GM12872 (cell line): ENCODE data around the gene TMEM150B.

Source experiments
- TF ChIP-seq, protein P1 (sequence below): IDR thresholded peaks from 3 replicates; pipeline ENCODE4 v1.5.1; 2011; ENCODE audit warnings: low read depth, mild to moderate bottlenecking, low read length, moderate library complexity; ENCODE audit not compliant: insufficient read depth

The TMEM150B gene

DNA sequence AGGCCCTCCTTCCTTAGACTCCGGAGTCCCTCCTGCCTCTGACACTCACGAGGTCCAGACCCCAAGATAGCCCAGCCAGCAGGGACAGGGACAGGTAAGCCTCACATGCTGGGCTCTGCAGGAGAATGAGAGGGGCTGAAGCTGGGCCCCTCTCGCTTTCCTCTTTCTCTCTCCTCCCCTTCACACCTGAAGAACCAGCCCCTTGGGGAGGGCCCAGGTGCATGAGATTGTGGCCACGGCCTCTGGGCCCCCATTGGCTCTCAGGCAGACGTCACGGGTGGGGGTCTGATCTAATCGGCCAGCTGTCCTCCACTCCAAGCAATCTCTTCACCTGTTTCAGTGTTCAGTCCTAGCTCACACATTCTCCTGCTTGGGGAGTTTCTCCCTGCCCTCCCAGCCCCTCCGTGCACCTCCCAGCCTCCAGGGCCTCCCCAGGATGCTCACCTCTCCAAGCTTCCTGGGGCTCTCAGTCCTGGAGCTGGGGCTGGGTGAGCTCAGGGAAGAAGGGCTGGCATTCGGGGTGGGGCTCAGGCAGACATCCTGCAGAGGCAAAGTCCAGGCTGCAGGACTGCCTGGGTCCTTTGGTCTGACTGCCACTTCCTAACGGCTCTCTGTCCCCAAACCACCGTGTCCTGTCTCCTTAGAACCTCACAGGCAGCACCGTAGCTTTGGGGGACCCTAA, 2.8 kb downstream of the TMEM150B start:
- TF ChIP-seq, protein P1, sequence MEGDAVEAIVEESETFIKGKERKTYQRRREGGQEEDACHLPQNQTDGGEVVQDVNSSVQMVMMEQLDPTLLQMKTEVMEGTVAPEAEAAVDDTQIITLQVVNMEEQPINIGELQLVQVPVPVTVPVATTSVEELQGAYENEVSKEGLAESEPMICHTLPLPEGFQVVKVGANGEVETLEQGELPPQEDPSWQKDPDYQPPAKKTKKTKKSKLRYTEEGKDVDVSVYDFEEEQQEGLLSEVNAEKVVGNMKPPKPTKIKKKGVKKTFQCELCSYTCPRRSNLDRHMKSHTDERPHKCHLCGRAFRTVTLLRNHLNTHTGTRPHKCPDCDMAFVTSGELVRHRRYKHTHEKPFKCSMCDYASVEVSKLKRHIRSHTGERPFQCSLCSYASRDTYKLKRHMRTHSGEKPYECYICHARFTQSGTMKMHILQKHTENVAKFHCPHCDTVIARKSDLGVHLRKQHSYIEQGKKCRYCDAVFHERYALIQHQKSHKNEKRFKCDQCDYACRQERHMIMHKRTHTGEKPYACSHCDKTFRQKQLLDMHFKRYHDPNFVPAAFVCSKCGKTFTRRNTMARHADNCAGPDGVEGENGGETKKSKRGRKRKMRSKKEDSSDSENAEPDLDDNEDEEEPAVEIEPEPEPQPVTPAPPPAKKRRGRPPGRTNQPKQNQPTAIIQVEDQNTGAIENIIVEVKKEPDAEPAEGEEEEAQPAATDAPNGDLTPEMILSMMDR, result no peak

DNA sequence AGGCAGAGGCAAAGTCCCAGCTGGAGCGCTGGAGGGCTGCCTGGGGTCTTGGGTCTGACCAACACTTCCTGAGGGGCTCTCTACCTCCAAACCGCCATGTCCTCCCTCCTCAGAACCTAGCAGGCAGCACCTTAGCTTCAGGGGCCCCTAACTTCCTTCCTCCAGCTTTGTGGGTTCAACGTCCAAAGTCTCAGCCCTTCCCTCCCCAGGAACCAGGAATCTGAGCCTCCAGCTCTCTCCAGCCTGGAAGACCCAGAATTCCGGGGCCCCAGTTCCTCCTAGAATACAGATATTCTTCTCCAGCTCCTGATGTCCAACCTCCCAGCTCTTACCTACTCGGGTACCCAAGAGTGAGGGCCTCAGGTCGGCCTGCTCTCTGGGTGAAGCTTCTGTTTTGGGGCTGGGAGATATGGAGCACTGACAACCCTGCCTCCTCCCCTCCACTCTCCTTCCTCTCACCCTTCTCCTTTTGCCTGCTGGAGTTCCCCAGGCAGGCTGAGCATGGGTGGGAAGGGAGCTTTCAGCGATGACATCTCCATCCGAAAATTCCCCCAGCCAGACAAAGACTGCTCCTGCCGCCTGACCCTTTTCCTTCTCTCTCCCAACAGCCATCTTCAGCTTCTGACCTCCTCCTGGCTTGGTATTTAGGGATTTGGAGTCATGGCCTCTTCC, 3.5 kb downstream of the TMEM150B start:
- TF ChIP-seq, protein P1, result no peak

DNA sequence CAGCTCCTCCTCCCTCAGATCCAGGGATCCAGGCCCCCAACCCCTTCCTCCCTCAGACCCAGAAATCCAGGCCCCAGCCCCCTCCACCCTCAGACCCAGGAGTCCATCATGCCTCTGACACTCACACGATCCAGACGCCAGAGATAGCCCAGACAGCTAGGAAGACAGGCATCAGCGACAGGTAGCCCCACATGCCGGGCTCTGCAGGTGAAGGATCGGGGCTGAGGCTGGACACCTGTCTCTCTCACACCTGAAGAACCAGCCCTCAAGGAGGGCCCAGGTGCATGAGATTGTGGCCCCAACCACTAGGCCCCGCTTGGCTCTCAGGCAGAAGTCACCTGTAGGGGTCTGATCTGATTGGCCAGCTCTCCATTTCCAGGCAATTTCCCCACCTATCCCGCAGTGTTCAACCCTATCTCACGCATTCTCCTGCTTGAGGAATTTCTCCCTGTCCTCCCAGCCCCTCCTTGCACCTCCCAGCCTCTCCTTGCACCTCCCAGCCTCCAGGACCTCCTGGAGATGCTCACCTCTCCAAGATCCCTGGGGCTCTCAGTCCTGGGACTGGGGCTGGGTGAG, 4.2 kb downstream of the TMEM150B start:
- TF ChIP-seq, protein P1, result no peak

DNA sequence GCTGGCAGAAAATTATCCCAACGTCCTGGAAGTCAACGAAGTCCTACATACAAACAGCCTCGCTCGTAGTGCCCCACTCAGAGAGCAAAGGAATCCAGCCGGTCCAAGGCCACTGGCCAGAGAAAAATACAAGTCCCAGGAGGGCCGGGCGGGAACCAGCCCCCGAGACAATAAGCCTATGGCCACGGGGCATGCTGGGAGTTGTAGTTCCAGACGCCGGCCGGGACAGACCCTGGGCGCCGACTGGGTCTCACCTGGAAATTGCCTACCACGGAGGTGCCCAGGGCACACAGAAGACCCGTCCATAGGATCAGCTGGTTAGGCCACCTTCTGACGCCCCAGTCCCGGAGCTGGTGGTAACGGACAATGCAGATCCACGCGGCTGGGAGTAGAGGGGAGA, 5.4 kb downstream of the TMEM150B start:
- TF ChIP-seq, protein P1, result no peak

DNA sequence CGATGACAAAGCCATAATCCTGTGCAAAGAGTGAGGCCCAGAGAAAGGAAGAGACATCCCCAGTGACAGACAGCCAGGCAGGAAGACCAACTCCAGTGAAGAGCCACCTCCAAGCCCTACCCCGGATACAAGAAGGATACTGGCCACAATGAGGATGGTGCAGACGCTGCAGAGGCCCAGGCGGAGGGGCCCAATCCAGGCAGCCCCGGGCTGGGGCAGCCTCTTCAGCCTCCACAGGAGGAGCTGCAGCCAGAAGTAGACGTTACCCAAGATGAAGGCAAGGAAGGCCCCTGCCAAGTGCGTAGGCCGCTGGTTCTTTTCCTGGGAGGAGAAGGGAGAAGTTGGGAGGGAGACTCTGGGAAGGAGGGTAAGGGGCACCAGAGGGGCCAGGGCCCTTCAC, 8.5 kb downstream of the TMEM150B start:
- TF ChIP-seq, protein P1, result no peak

DNA sequence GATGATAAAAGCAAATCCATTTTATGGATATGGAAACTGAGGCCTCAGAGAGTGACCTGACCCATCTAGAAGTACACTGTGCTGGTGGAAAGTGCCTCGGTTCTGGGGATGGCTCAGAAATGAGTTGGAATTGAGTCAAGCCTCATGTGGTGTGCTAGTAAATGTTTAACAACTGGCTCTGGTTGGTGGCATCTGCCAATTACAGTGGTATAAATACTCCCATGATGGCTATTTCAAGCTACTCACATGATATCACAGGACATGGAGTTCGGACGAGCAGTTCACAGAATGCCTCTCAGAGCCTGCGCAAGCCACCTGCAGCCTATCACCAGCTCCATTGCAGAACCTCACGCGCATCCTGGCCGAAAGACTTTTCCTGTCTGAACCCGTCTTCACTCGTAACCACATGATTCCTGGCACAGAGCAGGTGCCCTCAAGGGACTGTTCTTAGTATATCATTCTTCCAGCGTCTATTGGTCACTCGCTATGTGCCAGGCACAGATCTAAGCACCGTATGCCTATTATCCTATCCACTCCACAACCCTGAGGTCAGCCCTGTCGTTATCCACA, 9.1 kb downstream of the TMEM150B start:
- TF ChIP-seq, protein P1, result no peak

DNA sequence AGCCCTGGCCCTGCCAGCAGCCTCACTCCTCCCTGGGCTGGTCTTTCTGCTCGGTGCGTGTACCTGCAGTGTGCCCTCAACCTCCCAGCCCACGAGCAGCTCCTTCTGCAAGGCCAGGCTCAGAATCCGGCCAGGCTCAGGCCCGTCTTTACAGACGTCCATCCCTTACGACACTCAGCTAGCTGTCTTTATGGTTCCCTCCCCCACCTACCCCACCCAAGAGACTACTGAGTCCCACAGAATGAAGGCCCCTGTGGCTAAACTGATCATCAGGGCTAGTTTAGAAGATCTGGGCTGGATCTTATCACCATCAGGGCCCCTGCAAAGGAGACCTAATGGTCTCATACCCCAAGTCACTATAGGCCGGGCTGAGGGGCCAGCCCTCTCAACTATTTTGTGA, 10.7 kb downstream of the TMEM150B start:
- TF ChIP-seq, protein P1, result no peak
